ENCODE results near the gene SLC52A3.
"Not testable (repeated sequence)": the region's sequence is repeated elsewhere in the genome, so short reads cannot be mapped to it uniquely, and the experiment has no call there.

SLC52A3 gene

DNA sequence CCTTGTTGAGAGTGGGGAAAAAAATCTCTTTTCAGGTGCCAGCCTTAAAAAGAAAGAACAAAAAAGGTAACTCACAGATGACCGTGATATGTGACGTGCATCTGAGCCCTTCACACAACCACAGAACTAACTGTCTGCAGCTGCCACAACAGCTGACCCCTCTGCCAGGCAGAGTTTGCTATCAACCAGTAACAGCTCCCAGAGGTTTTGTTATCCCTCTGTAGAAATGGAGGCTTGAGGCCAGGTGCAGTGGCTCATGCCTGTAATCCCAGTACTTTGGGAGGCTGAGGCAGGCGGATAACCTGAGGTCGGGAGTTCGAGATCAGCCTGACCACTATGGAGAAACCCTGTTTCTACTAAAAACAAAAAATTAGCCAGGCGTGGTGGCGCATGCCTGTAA is 42.8 kb downstream of the SLC52A3 start:
- no peak for DNase-seq

DNA sequence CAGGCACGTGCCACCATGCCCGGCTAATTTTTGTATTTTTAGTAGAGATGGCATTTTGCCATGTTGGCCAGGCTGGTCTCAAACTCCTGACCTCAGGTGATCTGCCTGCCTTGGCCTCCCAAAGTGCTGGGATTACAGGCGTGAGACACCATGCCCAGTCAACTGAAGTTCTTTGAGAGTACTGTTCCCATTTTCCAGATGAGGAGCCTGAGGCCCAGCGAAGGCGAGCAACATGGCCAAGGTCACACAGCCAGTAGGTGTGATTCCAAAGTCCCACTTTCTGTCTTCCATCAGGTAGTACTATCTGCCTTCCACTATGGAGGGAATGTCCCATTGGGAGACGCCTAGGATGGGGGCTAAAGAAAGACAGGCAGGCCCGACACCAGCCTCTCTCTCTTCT is 43.5 kb downstream of the SLC52A3 start:
- not testable (repeated sequence) for DNase-seq

DNA sequence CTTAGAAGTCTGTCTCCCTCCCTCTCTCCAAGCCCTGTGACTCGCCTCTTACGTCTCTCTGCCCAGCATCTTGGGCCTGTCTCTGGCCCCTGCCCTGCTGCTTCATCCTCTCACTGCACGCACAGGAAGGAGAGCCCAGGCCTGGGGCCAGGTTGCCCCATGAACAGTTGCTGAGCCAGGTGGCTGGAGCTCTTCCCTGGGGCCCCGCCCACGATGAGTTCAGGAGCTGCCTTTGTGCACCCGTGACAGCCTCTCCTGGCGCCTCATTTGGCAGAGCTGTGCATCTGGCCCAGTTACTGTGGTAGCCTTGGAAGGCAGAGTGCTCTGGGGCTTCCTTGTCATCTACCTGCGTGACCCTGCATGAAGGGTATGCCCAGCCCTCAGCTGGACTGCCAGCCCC is 44.5 kb downstream of the SLC52A3 start:
- no peak for DNase-seq

DNA sequence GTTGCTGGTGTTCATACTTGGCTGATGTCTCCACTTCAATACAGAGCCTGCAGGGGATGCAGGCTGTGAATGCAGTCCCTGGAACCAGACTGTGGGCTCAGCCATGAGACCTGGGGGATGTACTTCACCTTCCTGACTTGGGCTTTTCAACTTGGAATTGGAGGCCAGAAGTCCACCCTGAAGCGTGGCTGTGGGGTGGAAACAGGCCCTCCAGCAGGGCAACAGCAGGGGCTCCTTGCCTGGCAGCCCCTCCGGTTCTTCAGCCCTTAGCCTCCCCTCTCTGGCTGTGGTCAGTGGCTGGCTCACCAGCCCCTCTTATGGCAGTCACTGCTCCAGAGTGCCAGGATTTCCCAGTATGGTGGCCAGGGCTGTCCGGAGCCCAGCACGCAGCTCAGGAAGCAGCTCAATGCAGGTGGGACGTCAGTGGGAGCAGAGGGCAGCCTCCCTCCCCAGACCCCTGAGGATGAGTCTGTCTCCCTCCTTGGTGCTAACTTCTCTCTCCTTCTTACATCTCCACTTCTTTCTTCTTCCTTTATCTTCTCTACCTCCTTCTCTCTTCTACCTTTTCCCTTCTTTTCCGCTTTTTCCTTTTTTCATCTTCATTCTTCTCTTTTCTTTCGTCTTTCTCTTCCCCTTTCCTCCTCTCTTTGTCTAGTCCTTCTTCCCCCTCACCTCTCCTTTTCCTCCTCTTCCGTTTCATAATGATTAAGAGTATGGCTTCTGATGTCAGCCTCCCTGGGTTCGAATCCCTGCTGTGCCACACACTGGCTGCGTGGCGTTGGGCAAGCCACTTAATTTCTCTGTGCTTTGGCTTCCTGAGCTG is 45.3 kb downstream of the SLC52A3 start:
- DNase-seq, result no peak

DNA sequence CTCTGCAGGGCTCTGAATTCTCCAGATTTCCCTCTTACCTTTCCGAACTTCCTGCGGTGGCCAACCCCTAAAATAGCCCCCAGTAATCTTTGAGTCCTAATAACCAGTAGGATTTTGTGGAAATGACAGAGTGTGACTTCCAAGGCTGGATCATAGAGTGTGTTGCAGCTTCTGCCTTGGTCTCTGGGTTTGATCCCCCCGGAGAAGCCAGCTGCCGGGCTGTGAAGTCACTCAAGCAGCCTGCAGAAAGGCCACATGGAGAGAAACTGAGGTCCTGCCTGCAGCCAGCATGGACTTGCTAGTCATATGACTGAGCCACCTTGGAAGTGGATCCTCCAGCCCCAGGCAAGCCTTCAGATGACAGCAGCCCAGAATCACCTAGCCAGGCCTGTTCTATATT is 46.4 kb downstream of the SLC52A3 start:
- DNase-seq, result no peak

DNA sequence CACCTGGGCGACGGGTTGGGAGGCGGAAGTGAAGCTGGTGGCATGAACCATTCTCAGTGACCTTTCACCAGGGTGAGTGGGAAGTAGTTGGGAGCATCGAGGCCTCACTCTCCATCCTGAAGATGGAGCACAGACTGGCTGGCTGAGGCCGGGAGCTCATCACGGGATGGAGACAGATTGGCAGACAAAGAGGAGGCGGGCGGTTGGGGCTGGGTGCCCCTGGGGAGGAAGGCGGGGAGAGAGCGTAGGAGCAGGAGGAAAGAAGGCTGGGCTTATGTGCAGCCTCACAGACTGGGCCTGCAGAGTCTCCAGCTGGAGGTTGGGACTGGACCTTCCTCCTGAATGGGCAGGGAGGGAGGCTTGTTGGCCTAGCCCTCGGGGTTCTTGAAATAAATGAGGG is 48.5 kb downstream of the SLC52A3 start:
- no peak for DNase-seq

DNA sequence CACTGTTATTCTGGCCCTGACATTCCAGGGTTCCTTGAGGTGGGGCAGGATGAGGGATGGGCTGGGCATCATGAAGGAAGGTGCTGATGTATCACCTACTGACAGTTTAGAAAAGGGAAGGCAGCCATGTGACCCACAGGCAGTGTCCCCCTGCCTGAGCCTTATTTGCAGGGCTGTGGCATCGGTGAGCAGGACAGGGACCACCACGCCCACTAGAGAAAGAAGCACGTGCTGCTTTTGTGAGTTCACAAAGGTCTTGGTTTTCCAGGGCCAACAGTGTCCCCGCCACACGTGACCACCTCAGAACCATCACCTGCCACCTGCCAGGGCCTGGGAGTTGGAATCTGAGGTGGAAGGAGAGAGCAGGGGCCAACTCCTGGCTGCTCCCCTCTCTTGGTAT is 49.2 kb downstream of the SLC52A3 start:
- DNase-seq, result no peak

DNA sequence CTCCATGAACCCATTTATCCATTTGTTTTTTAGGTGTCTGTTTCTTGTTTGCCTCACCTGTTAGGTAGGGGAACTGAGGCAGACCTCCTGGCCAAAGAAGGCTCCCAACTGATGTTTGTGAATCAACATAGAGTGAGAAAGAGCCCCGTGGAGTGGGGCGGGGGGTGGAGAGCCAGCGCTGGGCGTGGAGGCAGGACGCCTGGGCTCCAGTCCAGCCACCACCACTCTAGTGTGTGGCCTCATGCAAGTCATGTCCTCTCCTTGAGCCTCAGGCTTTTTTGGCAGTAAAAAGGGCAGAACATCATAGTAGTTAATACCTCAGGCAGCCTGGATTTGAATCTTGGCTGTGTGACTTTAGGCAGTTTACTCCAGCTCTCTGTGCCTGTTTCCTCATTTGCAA is 50.5 kb downstream of the SLC52A3 start:
- DNase-seq, result no peak

DNA sequence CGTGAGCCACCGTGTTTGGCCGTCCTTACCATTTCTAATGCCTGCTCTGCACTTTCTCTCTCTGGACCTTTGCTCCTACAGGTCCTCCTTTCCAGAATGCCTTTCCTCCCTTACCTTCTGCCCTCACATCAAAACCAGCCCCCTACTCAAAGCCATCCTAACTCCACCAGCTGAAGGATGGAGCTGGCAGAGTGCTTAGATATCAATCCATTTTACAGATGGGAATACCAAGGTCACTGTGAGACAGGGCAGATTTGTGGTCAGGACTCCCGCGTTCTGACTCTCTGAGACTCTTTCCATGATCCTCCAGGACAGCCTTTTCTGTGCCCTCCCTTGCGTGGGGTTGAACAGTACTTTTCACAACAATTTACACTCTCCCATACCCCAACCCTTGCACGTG is 51.0 kb downstream of the SLC52A3 start:
- DNase-seq, result no peak

DNA sequence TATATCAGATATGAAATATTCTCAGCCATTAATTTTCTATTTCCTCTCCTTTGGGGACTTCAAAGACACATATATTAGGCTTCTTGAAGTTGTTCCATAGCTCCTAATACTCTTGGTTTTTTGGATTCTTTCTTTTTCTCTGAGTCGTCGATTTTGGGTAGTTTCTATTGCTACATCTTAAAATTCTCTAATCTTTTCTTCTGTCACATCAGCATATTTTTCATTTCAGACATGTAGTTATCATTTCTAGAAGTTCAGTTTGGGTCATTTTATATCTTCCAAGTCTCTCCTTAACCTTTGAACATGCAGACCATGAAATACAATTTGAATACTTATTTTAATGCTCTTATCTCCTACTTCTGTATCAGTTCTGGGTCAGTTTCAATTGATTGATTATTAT is 53.8 kb downstream of the SLC52A3 start:
- DNase-seq, result no peak

DNA sequence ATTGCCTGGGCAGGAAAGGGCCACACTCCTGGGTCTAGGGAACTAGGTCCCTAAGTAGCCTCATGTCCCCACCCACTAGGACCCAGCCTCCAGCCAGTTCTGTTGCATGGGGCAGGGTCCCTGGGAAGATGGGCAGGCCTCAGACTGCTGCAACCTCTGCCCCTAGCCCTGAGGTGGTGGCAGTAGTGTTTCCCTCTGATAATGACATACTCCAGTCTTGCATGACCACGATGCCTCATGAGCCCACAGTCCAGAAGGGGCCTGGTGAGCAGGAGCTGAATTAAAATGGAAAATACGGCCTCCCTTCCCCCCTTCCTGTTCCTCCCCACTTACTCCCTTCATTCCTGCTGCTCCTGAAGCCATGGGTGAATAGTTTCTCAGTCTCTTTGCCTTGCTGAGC is 56.7 kb downstream of the SLC52A3 start:
- DNase-seq, result no peak

DNA sequence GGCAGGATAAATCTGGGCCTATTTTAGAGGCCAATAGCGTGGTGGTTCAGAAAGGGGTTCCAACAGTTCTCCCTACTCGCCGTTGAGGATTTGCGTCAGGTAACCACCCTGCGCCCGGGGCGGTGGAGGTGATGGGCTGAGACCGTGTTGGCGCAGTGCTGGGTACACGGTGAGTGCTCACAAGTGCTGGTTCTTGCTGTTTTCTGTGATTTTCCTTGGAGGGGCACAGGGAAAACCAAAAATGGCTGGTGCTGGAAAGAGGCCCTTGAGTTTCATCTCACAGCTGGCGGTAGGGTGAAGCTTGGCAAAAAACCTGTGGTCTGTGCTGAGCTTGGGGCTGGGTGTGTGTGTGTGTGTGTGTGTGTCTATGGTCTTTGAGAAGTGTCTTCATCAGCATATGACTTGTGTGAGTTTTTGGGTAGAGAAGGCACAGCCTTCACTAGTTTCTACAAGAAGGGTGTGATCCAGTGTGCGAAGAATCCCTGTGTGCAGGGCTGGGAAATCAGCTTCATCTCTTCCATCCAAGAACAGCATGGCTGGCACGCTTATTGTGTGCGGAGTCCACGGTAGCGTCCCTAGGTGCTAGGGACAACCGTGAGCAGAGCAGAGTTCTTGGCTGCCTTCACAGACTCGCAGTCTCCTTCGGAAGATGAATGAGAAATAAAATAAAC is 57.4 kb downstream of the SLC52A3 start:
- DNase-seq, result no peak
